NCI-H1694 (cell line): Measurements from ENCODE around the gene PCDHGA1.
"Not testable (repeated sequence)": the region's sequence is repeated elsewhere in the genome, so short reads cannot be mapped to it uniquely, and the experiment has no call there.

Source experiments
- DNase-seq: peaks from one replicate; lab custom pipeline; 2025; lab: John Stamatoyannopoulos, UW

The PCDHGA1 gene

DNA sequence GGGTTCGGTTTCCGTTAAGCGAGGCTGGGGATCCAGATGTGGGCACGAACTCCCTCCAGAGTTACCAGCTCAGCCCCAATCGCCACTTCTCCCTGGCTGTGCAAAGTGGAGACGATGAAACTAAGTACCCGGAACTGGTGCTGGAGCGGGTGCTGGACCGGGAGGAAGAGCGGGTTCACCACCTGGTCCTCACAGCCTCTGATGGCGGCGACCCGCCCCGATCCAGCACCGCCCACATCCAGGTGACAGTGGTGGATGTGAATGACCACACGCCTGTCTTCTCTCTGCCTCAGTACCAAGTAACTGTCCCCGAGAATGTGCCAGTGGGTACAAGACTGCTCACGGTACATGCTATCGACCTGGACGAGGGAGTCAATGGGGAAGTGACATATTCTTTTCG, 53.0 kb downstream of the PCDHGA1 start:
- no peak for DNase-seq

DNA sequence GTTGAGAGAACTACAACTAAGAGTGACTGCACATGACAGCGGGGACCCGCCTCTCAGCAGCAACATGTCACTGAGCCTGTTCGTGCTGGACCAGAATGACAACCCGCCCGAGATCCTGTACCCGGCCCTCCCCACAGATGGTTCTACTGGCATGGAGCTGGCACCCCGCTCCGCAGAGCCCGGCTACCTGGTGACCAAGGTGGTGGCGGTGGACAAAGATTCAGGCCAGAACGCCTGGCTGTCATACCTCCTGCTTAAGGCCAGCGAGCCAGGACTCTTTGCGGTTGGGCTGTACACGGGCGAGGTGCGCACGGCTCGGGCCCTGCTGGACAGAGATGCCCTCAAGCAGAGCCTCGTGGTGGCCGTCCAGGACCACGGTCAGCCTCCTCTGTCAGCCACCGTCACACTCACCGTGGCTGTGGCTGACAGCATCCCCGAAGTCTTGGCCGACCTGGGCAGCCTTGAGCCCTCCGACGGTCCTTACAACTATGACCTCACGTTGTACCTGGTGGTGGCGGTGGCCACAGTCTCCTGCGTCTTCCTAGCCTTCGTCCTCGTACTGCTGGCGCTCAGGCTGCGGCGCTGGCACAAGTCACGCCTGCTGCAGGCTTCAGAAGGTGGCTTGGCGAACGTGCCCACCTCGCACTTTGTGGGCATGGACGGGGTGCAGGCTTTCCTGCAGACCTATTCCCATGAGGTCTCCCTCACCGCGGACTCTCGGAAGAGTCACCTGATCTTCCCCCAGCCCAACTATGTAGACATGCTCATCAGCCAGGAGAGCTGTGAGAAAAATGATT, 54.4 kb downstream of the PCDHGA1 start:
- DNase-seq = no peak

DNA sequence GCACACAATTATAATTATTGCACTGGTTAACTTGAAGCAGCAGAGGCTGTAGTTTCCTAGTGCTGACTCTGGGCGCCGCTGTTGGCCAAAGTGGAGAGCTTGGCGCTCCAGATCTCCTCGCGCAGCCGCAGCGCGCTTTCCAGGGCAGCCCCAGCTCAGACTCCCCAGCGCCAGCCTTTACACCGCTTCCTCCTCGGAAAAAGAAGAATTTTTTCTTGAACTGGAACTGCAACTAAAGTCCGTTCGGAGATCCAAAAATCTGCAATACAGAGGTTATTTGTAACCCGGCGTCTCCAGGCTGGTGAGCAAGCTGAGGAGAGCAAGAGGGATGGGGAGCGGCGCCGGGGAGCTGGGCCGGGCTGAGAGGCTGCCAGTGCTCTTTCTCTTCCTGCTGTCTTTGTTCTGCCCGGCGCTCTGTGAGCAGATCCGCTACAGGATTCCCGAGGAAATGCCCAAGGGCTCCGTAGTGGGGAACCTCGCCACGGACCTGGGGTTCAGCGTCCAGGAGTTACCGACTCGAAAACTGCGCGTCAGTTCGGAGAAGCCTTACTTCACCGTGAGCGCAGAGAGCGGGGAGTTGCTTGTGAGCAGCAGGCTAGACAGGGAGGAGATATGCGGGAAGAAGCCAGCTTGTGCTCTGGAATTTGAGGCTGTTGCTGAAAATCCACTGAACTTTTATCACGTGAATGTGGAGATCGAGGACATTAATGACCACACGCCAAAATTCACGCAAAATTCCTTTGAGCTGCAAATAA, 57.4 kb downstream of the PCDHGA1 start, which contains the start of gene PCDHGB4:
PCDHGB4 (plus strand) TSS at position 142 of the 755 bp plus-strand sequence; CDS start at position 329, 187 bp downstream.
- DNase-seq = not testable (repeated sequence)

DNA sequence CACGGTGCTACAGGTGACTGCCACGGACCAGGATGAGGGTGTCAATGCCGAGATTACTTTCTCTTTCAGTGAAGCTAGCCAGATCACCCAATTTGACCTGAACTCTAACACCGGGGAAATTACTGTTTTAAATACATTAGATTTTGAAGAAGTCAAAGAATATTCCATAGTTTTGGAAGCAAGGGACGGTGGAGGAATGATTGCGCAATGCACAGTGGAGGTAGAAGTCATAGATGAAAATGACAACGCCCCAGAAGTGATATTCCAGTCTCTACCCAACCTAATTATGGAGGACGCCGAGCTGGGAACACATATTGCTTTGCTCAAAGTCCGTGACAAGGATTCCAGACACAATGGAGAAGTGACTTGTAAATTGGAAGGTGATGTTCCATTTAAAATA, 58.3 kb downstream of the PCDHGA1 start:
- DNase-seq = no peak

DNA sequence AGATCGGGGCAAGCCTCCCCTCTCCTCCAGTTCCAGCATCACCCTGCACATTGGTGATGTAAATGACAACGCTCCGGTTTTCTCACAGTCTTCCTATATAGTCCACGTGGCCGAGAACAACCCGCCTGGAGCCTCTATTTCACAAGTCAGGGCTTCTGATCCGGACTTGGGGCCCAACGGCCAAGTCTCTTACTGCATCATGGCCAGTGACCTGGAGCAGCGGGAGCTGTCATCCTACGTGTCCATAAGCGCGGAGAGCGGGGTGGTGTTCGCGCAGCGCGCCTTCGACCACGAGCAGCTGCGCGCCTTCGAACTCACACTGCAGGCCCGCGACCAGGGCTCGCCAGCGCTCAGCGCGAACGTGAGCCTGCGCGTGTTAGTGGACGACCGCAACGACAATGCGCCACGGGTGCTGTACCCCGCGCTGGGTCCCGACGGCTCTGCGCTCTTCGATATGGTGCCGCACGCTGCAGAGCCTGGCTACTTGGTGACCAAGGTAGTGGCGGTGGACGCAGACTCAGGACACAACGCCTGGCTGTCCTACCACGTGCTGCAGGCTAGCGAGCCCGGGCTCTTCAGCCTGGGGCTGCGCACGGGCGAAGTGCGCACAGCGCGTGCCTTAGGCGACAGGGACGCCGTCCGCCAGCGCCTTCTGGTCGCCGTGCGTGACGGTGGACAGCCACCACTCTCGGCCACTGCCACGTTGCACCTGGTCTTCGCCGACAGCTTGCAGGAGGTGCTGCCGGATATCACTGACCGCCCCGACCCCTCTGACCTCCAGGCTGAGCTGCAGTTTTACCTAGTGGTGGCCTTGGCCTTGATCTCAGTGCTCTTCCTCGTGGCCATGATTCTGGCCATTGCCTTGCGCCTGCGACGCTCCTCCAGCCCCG, 59.1 kb downstream of the PCDHGA1 start:
- no peak for DNase-seq

DNA sequence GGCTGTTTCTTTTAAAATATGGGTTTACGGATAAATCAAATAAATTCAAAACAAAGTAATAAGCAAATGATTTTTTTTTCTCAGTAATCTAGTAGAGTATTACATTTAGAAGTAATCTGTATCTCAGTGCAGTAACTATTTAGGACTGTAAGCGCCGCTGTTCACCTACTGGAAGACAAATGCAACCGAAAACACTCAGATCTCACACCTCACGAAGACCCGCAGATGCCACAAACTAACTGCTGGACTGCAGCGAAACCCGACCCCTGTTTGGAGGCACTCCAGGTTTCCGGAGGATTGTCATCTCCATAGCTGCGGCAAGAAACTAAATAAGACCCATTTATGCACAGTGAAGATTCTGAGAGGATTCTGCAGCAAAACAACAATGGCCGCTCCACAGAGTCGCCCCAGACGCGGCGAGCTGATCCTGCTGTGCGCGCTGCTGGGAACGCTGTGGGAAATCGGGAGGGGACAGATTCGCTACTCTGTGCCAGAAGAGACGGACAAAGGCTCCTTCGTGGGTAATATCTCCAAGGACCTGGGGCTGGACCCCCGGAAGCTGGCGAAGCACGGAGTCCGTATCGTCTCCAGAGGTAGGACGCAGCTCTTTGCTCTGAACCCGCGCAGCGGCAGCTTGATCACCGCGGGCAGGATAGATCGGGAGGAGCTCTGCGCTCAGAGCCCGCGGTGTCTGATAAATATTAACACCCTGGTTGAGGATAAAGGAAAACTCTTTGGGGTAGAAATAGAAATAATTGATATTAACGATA, 62.3 kb downstream of the PCDHGA1 start, which contains the start of gene PCDHGA8:
PCDHGA8 (plus strand) TSS at position 205 of the 770 bp plus-strand sequence; CDS start at position 386, 181 bp downstream.
- DNase-seq = no peak

DNA sequence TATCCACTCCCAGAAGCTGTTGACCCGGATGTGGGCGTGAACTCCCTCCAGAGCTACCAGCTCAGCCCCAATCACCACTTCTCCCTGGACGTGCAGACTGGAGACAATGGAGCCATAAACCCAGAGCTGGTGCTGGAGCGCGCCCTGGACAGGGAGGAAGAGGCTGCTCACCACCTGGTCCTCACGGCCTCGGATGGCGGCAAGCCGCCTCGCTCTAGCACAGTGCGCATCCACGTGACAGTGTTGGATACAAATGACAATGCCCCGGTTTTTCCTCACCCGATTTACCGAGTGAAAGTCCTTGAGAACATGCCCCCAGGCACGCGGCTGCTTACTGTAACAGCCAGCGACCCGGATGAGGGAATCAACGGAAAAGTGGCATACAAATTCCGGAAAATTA, 63.0 kb downstream of the PCDHGA1 start:
- DNase-seq = no peak

DNA sequence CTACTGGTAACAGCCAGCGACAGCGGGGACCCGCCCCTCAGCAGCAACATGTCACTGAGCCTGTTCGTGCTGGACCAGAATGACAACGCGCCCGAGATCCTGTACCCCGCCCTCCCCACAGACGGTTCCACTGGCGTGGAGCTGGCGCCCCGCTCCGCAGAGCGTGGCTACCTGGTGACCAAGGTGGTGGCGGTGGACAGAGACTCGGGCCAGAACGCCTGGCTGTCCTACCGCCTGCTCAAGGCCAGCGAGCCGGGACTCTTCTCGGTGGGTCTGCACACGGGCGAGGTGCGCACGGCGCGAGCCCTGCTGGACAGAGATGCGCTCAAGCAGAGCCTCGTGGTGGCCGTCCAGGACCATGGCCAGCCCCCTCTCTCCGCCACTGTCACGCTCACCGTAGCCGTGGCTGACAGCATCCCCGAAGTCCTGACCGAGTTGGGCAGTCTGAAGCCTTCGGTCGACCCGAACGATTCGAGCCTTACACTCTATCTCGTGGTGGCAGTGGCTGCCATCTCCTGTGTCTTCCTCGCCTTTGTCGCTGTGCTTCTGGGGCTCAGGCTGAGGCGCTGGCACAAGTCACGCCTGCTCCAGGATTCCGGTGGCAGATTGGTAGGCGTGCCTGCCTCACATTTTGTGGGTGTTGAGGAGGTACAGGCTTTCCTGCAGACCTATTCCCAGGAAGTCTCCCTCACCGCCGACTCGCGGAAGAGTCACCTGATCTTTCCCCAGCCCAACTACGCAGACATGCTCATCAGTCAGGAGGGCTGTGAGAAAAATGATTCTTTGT, 64.3 kb downstream of the PCDHGA1 start:
- DNase-seq = not testable (repeated sequence)

DNA sequence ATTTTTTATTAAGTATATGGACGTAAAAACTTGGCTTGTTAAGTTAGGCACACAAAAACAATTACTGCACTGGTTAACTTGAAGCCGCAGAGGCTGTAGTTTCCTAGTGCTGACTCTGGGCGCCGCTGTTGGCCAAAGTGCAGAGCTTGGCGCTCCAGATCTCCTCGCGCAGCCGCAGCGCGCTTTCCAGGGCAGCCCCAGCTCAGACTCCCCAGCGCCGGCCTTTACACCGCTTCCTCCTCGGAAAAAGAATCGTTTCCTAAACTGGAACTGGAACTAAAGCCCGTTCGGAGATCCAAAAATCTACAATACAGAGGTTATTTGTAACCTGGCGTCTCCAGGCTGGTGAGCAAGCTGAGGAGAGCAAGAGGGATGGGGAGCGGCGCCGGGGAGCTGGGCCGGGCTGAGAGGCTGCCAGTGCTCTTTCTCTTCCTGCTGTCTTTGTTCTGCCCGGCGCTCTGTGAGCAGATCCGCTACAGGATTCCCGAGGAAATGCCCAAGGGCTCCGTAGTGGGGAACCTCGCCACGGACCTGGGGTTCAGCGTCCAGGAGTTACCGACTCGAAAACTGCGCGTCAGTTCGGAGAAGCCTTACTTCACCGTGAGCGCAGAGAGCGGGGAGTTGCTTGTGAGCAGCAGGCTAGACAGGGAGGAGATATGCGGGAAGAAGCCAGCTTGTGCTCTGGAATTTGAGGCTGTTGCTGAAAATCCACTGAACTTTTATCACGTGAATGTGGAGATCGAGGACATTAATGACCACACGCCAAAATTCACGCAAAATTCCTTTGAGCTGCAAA, 67.6 kb downstream of the PCDHGA1 start, which contains the start of gene PCDHGB5:
PCDHGB5 (plus strand) TSS at position 192 of the 796 bp plus-strand sequence; CDS start at position 373, 181 bp downstream.
- DNase-seq = not testable (repeated sequence)

DNA sequence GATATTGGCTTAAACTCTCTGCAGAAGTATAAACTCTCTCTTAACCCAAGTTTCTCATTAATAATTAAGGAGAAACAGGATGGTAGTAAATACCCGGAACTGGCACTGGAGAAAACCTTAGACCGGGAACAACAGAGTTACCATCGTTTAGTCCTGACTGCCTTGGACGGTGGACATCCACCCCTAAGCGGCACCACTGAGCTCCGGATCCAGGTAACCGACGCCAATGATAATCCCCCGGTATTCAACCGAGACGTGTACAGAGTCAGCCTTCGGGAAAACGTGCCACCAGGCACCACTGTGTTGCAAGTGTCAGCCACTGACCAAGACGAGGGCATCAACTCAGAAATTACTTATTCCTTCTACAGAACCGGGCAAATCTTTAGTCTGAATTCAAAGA, 68.3 kb downstream of the PCDHGA1 start:
- DNase-seq = no peak

DNA sequence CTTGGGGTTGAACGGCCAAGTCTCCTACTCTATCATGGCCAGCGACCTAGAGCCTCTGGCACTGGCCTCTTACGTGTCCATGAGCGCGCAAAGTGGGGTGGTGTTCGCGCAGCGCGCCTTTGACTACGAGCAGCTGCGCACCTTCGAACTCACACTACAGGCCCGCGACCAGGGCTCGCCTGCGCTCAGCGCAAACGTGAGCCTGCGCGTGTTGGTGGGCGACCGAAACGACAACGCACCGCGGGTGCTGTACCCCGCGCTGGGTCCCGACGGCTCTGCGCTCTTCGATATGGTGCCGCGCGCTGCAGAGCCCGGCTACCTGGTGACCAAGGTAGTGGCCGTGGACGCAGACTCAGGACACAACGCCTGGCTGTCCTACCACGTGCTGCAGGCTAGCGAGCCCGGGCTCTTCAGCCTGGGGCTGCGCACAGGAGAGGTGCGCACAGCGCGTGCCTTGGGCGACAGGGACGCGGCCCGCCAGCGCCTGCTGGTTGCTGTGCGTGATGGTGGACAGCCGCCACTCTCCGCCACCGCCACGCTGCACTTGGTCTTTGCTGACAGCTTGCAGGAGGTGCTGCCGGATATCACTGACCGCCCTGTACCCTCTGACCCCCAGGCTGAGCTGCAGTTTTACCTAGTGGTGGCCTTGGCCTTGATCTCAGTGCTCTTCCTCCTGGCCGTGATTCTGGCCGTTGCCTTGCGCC, 69.4 kb downstream of the PCDHGA1 start:
- no peak for DNase-seq

DNA sequence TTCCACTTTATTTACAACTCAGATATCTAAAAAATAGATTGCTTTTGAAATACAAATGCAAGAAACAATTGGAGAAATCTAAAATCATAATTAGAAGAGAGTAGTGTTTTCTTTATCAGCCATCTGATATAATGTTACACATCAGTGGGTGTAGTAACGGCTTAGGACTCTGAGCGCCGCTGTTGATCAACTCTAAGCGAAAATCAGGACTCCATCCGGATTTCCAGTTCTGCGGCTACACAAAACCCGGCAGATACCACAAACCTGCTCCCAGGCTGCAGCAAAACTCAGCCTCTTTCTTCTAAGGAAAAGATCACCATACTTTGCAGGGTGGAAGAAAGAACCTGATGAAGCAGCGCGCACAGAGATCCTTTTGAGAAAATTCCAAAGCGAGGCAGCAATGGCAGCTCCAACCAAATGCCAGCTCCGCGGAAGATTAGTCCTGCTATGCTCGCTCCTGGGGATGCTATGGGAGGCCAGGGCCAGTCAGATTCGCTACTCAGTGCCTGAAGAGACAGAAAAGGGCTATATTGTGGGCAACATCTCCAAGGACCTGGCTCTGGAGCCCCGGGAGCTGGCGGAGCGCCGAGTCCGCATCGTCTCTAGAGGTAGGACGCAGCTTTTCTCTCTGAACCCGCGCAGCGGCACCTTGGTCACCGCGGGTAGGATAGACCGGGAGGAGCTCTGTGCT, 72.4 kb downstream of the PCDHGA1 start, which contains the start of gene PCDHGA9:
PCDHGA9 (plus strand) TSS at position 226 of the 691 bp plus-strand sequence; CDS start at position 401, 175 bp downstream.
- no peak for DNase-seq

DNA sequence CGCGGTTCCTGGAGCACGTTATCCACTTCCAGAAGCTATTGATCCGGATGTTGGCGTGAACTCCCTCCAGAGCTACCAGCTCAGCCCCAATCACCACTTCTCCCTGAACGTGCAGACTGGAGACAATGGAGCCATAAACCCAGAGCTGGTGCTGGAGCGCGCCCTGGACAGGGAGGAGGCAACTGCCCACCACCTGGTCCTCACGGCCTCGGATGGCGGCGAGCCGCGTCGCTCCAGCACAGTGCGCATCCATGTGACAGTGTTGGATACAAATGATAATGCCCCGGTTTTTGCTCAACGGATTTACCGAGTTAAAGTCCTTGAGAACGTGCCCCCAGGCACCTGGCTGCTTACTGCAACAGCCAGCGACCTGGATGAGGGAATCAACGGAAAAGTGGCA, 73.1 kb downstream of the PCDHGA1 start:
- DNase-seq = no peak

DNA sequence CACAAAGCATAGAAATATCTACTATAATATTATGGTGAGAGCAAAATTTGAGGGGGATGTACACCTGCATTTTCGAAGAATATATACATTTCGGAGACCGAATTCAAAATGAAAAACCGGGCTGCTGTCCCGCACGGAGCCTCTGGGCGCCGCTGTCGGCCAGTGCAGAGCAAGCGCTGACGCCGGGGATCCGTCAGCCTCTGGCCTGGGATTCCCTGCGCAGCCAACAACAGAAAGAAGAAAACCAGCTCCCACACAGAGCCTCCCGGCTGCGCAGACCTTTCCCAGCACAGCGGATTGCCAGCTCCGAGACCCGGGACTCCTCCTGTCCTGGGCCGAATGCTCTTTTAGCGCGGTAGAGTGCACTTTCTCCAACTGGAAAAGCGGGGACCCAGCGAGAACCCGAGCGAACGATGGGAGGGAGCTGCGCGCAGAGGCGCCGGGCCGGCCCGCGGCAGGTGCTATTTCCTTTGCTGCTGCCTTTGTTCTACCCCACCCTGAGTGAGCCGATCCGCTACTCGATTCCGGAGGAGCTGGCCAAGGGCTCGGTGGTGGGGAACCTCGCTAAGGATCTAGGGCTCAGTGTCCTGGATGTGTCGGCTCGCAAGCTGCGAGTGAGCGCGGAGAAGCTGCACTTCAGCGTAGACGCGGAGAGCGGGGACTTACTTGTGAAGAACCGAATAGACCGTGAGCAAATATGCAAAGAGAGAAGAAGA, 77.6 kb downstream of the PCDHGA1 start, which contains the start of gene PCDHGB6:
PCDHGB6 (plus strand) TSS at position 232 of the 716 bp plus-strand sequence; CDS start at position 414, 182 bp downstream.
- DNase-seq = not testable (repeated sequence)

DNA sequence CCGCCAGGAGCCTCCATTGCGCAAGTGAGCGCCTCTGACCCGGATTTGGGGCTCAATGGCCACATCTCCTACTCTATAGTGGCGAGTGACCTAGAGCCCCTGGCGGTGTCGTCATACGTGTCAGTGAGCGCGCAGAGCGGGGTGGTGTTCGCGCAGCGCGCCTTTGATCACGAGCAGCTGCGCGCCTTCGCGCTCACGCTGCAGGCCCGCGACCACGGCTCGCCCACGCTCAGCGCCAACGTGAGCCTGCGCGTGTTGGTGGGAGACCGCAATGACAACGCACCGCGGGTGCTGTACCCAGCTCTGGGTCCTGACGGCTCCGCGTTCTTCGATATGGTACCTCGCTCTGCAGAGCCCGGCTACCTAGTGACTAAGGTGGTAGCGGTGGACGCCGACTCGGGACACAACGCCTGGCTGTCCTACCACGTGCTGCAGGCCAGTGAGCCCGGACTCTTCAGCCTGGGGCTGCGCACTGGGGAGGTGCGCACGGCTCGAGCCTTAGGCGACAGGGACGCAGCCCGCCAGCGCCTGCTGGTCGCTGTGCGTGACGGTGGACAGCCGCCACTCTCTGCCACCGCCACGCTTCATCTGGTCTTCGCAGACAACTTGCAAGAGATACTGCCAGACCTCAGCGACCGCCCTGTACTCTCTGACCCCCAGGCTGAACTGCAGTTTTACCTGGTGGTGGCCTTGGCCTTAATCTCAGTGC, 79.4 kb downstream of the PCDHGA1 start:
- no peak for DNase-seq

DNA sequence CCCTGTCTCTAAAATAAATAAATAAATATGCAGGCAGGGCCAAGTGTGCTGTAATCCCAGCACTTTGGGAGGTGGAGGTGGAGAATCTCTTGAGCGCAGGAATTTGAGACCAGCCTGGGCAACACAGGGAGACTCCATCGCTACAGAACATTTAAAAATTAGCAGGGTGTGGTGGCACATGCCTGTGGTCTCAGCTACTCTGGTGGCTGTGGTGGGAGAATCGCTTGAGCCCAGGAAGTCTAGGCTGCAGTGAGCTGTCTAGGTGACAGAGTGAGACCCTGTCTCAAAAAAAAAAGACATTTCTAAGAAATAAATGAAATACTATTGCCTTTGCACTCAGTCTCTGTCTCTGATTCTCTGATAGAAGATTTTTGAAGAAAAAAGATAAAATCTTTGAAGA, 81.3 kb downstream of the PCDHGA1 start:
- DNase-seq = no peak
